Daoy (cell line): ENCODE results near the gene CCDC201. TPM values are rescaled to one million over a fixed set of nuclear protein-coding genes. Genes with fewer than 3 reads are reported as not detected.

Source experiments
- DNase-seq: peaks from one replicate; pipeline ENCODE4 v3.0.0-alpha.2; 2015; ENCODE audit warnings: low read depth
- total RNA-seq: library from RNA; depleted of rRNA; stranded (reverse); fragments of >200 nt; shearing (Covaris generic); gene quantifications from 2 replicates; pipeline ENCODE4 v1.2.3, GENCODE V29; 2014

The CCDC201 gene
- total RNA-seq, 1 experiment from 2014 or later: not detected

DNA sequence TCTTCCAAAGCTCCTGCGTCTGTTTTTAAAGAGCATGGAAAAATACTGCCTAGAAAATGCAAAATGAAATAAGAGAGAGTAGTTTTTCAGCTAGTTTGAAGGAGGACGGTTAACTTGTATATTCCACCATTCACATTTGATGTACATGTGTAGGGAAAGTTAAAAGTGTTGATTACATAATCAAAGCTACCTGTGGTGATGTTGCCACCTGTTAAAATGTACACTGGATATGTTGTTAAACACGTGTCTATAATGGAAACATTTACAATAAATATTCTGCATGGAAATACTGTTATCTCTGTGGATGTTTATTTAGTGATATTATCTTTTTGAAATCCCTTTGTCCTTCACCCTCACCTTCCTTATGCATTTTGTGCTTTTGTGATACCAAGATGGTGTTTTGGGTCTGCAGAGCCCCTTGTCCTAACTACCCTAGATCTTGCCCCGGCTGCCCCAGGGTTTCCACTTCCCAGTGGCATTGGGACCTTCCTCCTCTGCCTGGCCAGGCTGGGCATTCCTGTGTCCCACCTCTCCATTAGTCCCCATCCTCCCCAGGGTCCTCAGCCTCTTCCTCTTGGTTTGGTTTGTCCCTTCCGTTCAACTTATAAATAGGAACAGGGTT is 20.6 kb upstream of the CCDC201 start:
- DNase-seq: no peak

DNA sequence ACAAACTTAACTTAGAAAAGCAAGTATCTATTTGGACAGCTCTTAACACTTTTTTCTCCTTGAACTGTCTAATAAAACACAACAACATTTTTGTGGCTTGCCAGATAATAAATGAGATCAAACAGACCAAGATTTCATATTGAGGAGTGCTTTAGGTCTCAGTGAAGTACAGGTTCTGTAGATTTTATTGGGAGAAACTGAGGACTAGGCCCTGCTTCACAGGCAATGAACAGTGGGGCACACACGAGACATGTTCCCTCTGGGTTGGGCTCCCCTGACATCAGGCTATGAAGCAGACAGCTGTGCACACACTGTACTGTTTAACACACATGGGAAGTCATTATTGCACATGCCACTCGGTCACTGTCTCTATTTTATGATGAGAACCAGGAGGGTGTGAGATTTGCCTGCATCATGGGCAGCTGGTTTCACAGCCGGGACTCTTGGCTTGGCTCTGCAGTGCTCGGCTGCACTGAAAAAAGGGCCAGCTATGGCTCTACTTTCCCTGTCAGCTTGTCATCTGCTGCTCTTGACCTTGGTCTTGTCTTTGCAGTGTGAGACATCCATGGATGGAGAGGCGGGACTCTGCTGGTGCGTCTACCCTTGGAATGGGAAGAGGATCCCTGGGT is 19.6 kb upstream of the CCDC201 start:
- no peak for DNase-seq

DNA sequence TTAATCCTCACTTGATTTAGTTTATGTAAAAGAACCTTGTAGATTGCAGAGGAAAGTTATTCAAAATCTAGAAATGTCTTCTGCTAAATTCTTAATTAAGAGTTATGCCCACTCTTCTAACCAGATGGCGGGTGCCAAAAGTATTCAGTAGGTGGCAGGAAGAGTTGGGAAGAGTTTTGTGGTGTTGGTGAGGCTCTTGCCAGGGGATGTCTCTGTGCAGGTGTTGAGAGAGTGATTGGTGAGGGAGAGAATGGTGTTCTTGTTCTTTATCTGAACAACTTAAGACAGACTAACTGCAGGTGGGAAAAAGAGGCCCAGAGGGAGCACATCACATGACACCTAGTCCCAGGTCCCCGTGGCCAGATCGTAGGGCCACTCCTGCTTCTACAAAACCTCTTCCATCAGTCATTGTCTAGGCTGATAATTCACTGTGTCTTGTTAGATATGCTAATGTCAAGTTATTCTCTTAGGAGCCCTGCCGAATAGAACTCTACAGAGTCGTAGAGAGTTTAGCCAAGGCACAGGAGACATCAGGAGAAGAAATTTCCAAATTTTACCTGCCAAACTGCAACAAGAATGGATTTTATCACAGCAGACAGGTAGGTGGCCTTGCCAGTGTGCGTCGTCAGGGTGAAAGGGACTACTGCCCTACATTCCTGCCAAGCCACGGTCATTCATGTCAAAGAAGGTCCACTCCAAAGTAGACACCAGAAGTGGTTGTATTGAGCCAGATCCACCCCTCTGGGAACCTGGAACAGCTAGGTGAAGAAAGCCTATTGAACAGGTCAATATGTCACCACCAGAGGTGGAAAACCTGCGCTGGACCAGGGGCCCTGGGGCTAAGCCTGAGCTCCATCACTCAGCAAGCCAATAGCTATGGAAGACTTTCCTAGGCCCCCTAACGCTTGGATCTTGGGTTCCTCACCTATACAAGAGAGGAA is 18.9 kb upstream of the CCDC201 start:
- no peak for DNase-seq

DNA sequence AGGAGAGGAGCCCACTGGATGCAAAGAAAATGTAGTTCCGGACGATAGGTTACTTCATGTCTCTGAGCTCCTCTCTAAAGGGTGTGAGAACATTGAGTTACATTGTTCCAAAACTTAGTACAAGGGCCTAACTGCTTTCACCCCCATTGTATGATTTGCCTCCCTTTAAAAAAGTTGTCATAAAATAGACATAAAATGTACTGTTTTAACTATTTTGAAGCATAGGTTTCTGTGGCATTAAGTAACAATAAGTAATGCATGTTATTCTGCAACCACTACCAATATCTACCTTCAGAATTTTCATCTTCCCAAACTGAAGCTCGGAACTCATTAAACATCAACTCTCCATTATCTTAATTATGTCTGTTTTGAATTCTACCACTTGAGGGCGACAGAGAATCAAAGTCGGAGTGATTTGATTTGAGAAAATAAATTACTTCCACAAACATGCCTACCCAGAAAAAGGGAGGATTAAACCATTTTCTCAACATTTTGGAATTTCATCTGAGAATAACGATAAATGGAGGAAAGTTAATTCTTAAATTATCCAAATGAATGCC is 18.1 kb upstream of the CCDC201 start:
- DNase-seq: no peak

DNA sequence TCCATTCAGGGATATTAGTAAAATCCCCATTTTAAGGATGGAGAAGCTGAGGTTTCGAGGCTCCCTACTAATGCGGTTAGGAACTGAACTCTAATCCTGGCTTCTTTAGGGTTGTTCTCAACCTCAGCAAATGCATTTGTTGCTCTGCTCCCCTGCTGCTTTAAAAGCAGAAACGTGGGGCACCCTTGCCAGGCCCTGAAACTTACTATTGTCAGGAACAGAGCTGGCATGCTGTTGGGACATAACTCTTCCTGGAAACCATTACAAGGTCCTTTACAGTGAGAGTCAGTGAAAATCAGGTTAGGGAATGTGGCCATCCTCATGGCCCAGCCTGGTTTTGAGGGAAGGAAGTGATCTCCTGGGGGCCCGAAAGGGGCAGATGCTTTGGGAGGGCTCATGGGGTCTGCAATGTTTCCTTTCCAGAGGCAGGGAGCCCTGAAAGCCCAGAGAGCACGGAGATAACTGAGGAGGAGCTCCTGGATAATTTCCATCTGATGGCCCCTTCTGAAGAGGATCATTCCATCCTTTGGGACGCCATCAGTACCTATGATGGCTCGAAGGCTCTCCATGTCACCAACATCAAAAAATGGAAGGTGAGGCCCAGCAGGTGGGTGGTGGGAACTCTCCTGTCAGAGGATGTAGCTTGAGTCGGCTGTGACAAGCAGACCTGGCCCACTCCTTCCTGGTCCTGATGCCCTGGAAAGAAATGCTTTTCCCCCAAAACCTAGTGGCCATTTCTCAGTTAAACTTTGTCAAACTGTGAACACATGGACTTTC is 17.4 kb upstream of the CCDC201 start:
- DNase-seq: no peak

DNA sequence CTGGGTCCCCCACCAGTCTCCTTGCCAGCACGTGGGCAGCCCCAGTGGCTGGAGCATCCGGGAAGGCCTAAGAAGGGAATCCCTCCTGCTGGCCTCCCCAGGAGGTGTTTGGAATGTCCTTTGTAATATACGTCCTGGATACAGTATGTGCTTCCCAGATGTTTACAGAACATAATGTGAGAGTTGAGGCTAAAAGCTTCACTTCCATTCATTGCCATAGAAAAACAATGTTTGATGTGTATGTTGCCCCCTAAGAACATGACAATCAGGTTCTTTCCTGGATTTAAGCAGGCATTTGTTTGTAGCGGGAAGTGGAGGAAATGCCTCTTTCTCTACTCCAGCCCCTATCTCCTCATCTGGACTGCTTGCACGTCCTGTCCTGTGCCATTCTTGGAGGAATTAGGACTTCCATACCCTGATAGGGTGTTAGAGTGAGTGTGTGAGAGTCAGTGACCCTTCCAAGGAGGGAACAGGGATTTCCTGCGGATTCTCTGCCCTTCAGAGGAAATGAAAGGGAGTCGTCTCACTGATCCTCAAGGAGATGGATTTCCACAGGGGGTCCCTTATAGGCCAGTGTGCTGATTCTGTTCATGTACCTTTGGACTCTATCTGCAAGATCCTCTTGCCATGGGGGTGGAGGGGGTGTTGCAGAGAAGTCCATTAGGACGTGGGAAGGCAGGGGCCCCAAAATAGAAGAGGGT is 16.6 kb upstream of the CCDC201 start:
- no peak for DNase-seq

DNA sequence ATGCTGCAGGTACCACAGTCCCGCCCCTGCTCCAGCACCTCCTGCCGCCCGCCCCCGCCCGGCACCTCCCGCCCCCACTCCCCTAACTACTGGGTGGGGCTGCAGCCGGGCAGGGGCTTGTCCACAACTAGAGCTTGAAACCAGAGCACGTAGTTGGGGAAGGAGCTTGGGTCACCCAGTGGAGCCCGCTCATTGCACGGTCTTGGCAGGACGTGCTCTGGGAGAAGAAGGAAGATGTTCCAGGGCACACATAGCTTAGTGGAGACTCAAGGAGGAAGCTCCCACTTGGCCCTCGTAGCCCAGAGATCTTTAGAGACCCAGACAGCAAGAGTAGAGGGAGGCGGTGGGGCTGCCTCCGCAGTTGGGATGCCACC is 16.1 kb upstream of the CCDC201 start:
- no peak for DNase-seq

DNA sequence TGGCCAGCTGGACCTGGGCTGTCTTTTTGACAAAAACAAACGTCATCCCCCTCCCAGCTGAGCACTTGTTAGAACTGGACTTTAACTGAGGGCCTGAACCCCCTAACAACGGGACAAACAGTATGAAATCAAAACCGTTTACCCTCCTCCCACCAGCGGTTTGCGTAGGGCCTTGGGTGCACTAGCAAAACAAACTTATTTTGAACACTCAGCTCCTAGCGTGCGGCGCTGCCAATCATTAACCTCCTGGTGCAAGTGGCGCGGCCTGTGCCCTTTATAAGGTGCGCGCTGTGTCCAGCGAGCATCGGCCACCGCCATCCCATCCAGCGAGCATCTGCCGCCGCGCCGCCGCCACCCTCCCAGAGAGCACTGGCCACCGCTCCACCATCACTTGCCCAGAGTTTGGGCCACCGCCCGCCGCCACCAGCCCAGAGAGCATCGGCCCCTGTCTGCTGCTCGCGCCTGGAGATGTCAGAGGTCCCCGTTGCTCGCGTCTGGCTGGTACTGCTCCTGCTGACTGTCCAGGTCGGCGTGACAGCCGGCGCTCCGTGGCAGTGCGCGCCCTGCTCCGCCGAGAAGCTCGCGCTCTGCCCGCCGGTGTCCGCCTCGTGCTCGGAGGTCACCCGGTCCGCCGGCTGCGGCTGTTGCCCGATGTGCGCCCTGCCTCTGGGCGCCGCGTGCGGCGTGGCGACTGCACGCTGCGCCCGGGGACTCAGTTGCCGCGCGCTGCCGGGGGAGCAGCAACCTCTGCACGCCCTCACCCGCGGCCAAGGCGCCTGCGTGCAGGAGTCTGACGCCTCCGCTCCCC is 15.5 kb upstream of the CCDC201 start, which contains the start of gene IGFBP1:
Gene IGFBP1, plus strand, starts transcription at position 304 of the 808 bp plus-strand sequence. Its CDS starts 165 bp downstream, at position 469.
- DNase-seq: peak; percentile 44

DNA sequence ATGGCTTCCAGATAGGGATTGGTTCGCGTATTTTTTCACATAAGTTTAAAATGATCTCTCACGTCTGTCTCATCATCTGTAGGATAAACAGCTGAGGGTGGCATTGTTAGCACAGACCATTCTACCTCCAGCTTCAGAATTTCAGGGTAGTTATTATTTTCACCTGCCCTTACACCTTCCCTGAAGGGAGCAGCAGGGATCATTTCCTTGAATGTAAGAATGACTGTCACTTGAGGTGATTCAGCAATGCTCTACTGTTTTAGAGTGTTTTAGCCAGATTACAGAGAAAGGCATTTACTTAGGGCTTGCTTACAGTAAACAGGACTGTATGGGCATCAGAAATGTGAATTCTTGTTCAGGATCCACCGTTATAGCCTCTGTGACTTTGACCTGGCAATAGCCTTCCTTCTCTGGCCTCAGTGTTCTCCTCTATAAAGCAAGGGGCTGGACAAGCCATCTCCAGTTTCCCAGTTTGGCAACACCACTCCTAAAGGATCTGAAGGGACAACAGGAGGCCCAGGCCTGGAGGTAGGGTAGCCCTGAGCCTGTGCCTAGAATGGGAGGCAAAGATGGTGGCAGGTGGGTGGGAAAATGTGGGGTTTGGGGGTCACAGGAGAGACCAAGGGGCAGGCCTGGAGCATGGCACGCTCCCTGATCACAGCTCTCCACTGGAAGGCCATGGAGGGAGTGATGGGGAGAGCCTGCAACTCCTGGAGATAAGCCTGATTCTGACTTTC is 14.2 kb upstream of the CCDC201 start:
- no peak for DNase-seq

DNA sequence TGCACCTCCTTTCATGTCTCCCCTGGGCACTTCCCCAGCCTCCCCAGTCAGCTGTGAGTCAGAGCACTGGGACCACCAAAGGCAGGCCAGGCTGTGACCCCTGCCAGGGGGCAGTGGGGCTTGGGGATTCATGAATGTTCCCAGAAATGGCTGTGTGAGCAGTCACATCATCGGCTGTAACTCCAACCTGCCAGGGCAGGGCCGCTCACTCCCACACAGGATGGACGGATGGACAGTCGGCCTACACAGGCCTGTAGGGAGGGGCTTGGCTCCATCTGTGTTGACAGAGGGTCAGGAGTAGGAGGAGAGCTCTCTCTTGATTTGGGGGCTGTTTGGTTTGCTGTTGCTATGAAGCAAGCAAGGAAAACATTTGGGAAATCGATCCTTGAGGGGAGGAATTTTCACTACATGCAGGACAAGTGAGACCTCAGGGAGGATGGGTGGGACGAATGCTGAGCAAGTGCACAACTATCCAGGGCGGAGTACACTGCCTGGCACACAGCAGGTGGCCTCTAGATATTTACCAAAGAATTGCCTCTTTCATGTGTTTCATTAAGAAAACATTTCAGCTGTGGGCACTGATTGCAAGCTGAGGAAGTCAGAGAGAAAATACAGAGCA is 12.5 kb upstream of the CCDC201 start:
- DNase-seq: peak; percentile 87

DNA sequence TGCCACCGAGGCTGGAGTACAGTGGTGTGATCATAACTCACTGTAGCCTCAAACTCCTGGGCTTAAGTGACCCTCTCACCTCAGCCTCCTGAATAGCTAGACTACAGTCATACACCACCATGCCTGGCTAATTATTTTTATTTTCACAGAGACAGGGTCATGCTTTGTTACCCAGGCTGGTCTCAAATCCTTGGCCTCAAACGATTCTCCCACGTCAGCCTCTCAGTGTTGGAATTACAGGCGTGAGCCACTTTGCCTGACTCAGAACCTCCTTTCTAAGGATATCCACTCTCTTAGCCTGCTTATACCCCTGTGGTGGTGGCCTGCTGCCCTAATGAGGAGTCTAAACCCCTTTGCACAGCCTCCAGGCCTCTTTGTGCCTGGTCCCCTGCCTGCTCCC is 11.3 kb upstream of the CCDC201 start:
- DNase-seq: peak; percentile 57

DNA sequence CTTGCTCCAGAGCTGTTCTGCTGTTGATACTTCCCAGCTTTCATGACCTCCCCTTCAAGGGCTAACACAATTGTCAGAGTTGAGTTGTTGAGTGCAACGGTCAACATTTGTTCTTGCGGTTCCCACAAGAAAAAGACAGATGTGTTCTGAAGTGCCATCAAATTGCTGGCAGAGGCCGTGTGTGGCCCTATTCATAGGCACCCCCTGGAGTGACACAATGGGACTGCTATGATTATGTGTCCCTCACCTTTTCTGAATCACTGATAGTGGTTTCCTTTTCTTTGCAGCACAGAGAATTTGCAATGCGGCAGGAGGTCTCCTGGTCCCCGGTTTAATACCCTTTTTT is 9.6 kb upstream of the CCDC201 start:
- peak; percentile 83 for DNase-seq

DNA sequence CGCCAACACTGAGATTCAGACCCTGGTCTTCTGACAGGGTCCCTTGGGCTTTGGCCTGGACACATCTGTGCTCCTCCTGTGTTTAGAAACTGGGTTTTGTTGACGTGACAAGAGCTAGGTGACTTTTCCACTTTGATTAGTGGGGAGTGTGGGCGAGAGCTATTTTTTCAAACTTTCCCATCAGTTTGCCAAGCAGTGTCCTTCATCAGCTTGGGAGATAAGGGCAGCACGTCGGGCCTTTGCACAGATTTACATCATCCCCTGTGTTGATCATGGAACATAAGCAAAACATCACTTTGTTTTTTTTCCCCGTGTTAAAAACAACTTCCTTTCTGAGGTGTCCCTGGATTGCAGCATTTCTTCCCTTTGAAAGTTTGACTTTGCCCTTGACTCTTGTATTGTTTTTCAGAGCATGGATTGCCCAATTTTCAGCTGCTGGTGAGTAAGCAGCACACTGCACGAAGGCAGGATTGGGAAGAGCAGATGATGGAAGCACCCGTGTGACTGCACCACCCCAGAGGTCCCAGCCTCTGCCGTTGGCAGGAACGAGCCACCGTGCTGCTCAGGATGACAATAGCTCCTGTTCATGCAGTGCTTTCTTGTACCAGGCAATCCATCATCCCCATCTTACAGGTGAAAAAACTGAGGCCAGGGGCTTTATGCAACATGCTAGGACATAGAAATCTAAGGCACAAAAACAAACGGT is 9.0 kb upstream of the CCDC201 start:
- DNase-seq: peak; percentile 76

DNA sequence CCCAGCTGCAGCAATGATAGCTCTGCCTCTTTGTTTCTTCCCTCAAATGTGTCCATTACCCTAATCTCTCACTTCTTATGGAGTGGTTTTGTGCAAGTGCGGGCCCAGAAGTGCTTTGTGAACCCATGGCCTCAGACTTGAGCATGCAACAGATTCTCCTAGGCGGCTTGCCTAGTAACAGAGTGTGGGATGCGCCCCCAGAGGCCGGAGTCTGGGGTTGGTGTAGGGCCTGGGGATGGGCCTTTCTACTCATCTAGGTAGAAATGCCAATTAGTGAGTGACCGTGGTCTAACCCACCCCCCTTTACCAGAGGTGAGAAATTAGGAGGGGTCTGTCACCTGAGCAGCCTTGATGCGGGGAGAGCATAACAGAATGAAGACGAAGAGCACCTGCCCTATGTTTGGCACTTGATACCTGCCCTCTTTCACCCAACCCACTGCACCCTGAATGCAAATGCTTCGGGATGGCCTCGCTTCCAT is 8.4 kb upstream of the CCDC201 start:
- DNase-seq: no peak

DNA sequence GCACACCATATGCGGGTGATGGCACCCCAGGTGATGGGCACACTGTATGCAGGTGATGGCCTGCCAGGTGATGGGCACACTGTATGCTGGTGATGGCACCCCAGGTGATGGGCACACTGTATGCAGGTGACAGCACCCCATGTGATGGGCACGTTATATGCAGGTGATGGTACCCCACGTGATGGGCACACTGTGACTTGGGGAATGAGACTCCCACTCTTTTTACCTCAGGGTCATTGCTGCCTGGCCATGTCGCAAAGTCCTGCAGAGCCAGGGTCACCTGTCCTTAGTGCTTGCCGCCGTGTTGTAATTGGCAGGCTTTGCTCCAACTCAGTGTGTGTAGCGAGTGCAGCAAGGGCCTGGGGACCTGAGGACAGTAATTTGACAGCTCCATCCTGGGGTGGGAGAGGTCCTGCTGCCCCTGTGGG is 7.6 kb upstream of the CCDC201 start:
- DNase-seq: no peak

DNA sequence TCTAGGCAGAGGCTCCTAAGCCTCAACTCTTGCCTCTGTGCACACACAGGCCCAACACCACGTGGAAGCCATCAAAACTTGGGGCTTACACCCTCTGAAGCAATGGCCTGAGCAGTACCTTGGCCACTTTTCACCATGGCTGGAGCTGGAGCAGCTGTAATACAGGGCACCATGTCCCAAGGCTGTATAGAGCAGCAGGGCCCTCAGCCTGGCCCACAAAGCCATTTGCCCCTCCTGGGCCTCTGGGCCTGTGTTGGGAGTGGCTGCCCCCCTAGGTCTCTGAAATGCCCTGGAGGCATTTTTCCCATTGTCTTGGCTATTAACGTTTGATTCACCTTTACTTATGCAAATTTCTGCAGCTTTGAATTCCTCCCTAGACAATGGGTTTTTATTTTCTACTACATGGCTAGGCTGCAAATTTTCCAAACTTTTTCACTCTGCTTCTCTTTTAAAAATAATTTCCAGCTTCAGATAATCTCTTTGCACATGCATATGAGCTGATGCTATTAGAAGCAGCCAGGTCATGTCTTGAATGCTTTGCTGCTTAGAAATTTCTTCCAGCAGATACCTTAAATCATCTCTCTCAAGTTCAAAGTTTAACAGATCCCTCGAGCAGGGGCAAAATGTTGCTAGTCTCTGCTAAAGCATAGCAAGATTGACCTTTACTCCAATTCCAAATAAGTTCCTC is 5.7 kb upstream of the CCDC201 start:
- no peak for DNase-seq

DNA sequence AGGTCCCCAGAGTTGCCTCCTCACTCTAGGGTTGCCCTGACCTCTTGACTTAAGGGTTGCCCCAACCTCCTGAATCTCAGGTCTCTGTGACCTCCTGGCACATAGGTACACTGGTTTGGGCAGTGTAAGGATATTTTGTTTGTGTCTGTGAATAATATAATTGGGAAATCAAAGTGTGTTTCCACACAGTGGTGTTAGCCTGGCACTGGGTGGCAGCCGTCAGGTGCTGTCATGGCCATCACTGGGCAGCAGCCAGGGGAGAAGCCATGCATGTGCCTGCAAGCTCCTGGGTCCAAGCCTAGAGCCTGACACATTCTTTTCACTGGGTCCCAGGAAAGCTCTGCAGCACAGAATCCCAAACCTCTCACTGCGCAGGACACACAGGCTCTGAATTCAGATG is 3.6 kb upstream of the CCDC201 start:
- DNase-seq: no peak
